Activated T-helper 1 cell treated with anti-CD3 and anti-CD28 coated beads, Interleukin-12 subunit alpha, Interleukin-12 subunit beta, Interleukin-2, Interleukin-4 antibody, amounts not matched to agents 30 ng/mL and 10 ng/mL and 1 ng/mL, durations not matched to agents 14 hours and 24 hours and 36 hours (primary cell): Measurements from ENCODE around the gene STIM1. TPM values are rescaled to one million over a fixed set of nuclear protein-coding genes. Genes with fewer than 3 reads are reported as not detected.
A peak's percentile ranks its signal among the peaks of the same experiment; 100 is the strongest.

Source experiments
- DNase-seq: peaks from one replicate; pipeline ENCODE4 v3.0.0; 2021; ENCODE audit warnings: low spot score
- H3K27ac Mint-ChIP-seq: one replicate; pipeline ENCODE4 v1.8.0; 2021; ENCODE audit warnings: mild to moderate bottlenecking, mixed read lengths
- H3K27me3 Mint-ChIP-seq: one replicate; pipeline ENCODE4 v1.8.0; 2022; ENCODE audit warnings: mild to moderate bottlenecking, moderate library complexity, mixed read lengths; ENCODE audit not compliant: insufficient read depth
- H3K36me3 Mint-ChIP-seq: one replicate; pipeline ENCODE4 v1.8.0; 2021; ENCODE audit warnings: low read depth, mixed read lengths
- H3K4me1 Mint-ChIP-seq: one replicate; pipeline ENCODE4 v1.8.0; 2021; ENCODE audit warnings: low read depth, mixed read lengths
- H3K4me3 Mint-ChIP-seq: one replicate; pipeline ENCODE4 v1.8.0; 2021; ENCODE audit warnings: mild to moderate bottlenecking, moderate library complexity, mixed read lengths
- H3K9me3 Mint-ChIP-seq: one replicate; pipeline ENCODE4 v1.8.0; 2021; ENCODE audit warnings: mixed read lengths
- intact Hi-C: fragments of 100-400 bp; cut with micrococcal nuclease; formaldehyde crosslinking; loops from one replicate; pipeline ENCODE4 v1.15.1; 2024
- total RNA-seq: library from RNA; stranded (reverse); gene quantifications from 2 replicates; pipeline ENCODE4 v1.2.3, GENCODE V29; 2022

The STIM1 gene
- total RNA-seq, 1 donor from 2014 or later = 68.0 TPM

DNA sequence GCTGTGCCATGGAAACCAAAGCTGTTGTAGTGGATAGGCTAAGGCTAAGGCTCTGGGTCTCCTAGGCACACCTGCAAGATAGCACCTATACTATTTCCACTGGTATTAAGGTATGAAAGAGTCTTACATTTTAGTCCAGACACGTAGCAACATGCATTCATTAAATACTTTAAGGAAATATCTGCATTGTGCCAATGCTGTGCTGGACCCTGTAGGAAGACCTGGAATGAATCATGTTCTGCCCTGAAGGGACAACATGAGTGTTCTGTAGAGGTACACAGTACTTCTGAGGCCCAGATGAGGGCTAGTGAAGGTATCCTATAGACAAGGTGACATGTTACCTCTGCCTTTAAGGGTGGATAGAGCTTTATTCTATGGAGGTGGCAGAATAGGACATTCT lies 204.0 kb downstream of the STIM1 start:
- intact Hi-C loops = loop anchor here (5.0 kb wide), 2 partner anchors 67 to 117 kb away; no protein-coding TSS in a partner anchor
- Mint-ChIP-seq H3K27ac (no peak overlapping the region), H3K4me1 (peaks cover 27% of the 10 kb centered on the region)

DNA sequence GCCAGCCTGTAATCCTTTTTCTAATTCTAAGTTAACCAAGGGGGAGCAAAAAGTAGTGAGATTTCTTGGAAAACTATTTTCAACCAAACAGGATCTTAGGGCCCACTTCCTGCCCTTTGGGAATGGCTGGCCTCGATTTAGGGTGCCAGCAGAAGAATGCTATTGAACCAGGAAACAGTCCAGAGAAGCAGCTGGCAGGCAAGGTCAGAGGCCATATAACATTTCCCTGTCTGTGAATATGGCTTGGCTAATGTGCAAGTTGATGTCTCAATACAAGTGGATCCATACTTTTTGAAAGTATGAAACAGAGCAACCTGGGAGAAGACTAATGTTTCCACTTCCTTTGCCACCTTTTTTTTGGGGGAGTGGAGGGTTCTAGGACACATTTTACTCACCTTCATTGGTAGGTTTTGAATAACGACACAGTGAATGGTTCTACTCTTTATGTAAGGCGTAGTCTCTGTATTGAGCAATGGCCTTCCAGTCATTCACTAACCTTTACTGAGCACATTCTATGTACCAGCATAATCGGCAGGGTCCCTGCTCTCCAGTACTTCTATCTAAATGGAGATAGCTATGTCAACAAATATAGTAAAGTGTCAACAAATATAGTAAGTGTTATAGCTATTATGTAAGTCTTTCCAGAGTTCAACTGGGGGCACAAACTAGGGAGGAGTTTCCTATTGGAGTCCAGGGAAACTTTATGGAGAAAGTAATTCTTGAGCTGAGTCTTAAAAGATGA lies 204.9 kb downstream of the STIM1 start:
- H3K4me3 Mint-ChIP-seq = no peak overlapping the region
- H3K9me3 Mint-ChIP-seq = no peaks in the 10 kb centered on the region
- H3K36me3 Mint-ChIP-seq = peaks cover 55% of the 10 kb centered on the region
- H3K4me1 Mint-ChIP-seq = peaks cover 36% of the 10 kb centered on the region
- intact Hi-C loops = no loop called here
- H3K27ac Mint-ChIP-seq = no peak overlapping the region
- H3K27me3 Mint-ChIP-seq = no peaks in the 10 kb centered on the region
- DNase-seq = no peak

More for the DNA sequence above, 204.0 kb downstream of the STIM1 start:
- Mint-ChIP-seq H3K27me3 (no peaks in the 10 kb centered on the region), H3K9me3 (no peaks in the 10 kb centered on the region), H3K4me3 (no peak overlapping the region), H3K36me3 (peaks cover 59% of the 10 kb centered on the region)
- no peak for DNase-seq

DNA sequence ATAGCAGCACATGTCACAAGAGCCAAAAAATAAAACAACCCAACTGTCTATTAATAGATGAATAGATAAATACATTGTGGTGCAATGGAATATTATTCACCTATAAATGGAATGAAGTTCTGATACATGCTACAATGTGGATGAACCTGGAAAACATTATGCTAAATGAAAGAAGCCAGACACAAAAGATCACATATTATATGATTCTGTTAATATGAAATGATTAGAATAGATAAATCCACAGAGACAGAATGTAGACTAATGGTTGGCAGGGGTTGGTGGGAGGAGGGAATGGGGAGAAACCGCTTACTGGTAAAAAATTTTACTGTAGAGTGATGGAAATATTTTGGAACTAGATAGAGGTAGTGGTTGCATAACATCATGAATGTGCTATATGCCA lies 206.2 kb downstream of the STIM1 start:
- no peak for DNase-seq
- H3K9me3 Mint-ChIP-seq = no peaks in the 10 kb centered on the region
- H3K36me3 Mint-ChIP-seq = peaks cover 52% of the 10 kb centered on the region
- H3K27me3 Mint-ChIP-seq = no peaks in the 10 kb centered on the region
- H3K4me1 Mint-ChIP-seq = peaks cover 50% of the 10 kb centered on the region
- intact Hi-C loops = no loop called here
- no peak overlapping the region for H3K4me3 Mint-ChIP-seq
- no peak overlapping the region for H3K27ac Mint-ChIP-seq

DNA sequence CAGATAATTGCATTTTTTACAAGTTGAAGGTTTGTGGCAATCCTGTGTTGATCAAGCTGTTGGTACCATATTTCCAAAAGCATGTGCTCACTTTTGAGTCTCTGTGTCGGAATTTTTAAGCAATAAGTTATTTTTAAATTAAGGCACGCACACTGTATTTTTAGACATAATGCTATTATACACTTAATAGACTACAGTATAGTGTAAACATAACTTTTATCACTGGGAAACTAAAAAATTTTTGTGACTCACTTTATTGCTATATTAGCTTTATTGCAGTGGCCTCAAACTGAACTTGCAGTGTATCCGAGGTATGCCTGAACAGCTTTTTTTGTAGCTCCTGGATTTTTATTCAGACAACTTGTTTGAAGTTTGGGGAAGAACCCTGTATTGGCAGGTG lies 207.9 kb downstream of the STIM1 start:
- no peaks in the 10 kb centered on the region for H3K9me3 Mint-ChIP-seq
- DNase-seq = no peak
- H3K36me3 Mint-ChIP-seq = peaks cover 47% of the 10 kb centered on the region
- no peak overlapping the region for H3K27ac Mint-ChIP-seq
- H3K4me1 Mint-ChIP-seq = peaks cover 50% of the 10 kb centered on the region
- intact Hi-C loops = no loop called here
- no peaks in the 10 kb centered on the region for H3K27me3 Mint-ChIP-seq
- no peak overlapping the region for H3K4me3 Mint-ChIP-seq

DNA sequence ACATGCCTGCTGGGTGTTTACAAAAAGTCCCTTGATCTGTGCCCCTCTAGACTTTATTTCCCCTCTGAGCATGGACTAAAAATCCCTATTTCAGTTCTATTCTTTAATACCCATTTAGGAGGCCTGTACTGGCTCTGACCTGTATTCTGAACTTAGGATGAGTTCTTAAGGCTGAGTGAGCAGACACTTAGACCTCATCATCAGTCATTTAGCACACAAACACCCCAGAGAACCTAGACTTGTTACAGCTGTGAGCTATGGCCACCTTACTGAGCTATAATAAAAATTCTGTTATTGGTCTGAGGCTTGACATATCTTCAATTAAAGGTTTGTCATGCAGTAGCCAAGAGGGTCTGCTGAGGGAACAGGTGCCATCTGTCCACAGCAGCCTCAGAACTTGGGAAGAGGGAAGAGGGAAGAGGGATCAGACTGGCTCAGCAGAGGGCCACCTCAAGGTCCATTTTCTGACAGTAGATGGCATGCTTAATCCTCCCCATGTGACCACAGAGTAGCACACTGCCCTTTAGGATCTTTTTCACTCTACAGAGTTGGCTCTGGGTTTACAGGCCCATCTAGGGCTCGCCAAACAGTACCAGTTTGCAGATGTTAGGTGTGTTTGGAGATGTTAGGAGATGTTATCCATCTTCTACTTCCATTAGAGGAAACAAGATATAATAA lies 209.0 kb downstream of the STIM1 start:
- Mint-ChIP-seq H3K36me3 (peaks cover 46% of the 10 kb centered on the region), H3K27me3 (no peaks in the 10 kb centered on the region), H3K4me3 (no peak overlapping the region), H3K27ac (no peak overlapping the region), H3K4me1 (peaks cover 58% of the 10 kb centered on the region), H3K9me3 (no peaks in the 10 kb centered on the region)
- no peak for DNase-seq
- intact Hi-C loops = no loop called here

DNA sequence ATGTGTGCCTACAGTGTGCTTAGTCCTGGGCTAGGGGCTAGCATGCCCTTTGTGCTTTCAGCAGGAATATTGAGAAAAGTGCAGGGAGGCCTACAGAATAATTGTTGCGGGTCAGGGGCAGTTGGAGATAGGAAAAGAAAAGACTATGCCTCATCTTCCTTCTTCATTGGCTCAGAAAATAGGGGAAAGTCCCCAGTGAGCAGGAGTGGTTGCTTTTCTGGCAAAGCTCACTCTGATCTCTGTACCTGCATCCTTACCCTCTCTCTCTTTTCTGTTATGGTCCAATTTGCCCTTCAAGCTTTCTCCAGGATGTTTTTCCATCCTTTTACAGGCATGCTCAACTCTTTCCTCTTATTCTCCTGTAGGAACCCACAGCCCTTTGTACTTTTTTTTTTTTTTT lies 209.6 kb downstream of the STIM1 start:
- no peaks in the 10 kb centered on the region for H3K27me3 Mint-ChIP-seq
- intact Hi-C loops = loop anchor here (5.0 kb wide), 1 partner anchor 93 kb away; no protein-coding TSS in a partner anchor
- H3K9me3 Mint-ChIP-seq = no peaks in the 10 kb centered on the region
- H3K36me3 Mint-ChIP-seq = peaks cover 41% of the 10 kb centered on the region
- peaks cover 61% of the 10 kb centered on the region for H3K4me1 Mint-ChIP-seq
- no peak overlapping the region for H3K4me3 Mint-ChIP-seq
- no peak overlapping the region for H3K27ac Mint-ChIP-seq
- no peak for DNase-seq

DNA sequence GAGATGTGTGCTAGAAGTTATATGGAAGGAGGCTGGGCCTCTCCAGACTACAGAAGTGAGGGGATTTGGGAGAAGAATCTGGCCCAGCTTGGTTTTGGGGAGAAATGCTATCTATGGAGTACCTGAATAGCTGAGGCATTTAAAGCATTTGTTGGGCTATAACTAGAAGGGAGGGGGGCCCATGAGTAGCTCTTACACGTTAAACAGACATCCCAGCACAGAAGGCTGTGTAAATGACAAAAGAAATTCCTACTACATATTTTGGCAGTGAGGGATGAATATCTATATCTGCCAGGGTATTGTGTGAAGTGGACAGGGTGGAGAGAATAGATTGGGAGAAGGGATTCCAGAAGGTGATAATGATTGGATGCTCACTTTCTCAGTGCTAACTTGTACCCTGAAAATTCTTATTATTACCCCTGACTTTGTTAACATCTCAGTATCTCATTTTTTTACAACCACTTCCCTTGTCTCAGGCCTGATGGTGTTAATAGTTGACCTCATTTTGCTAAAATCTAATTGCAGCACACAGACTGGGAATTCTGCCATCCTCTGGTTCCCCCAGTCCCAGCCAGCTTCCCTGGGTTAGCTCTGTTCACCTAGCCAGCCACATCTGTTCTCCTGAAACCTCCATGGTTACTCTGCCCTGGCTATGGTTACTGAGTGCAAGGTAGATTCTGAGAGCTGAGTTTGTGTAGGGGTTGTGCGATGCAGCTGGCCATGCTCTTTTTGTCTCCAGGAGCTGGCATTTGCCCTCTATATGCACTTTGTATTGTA lies 210.3 kb downstream of the STIM1 start:
- intact Hi-C loops = loop anchor here (5.0 kb wide), 1 partner anchor 93 kb away; no protein-coding TSS in a partner anchor
- no peak overlapping the region for H3K4me3 Mint-ChIP-seq
- peaks cover 34% of the 10 kb centered on the region for H3K36me3 Mint-ChIP-seq
- no peak for DNase-seq
- H3K9me3 Mint-ChIP-seq = no peaks in the 10 kb centered on the region
- H3K4me1 Mint-ChIP-seq = peaks cover 61% of the 10 kb centered on the region
- H3K27me3 Mint-ChIP-seq = no peaks in the 10 kb centered on the region
- H3K27ac Mint-ChIP-seq = no peak overlapping the region

DNA sequence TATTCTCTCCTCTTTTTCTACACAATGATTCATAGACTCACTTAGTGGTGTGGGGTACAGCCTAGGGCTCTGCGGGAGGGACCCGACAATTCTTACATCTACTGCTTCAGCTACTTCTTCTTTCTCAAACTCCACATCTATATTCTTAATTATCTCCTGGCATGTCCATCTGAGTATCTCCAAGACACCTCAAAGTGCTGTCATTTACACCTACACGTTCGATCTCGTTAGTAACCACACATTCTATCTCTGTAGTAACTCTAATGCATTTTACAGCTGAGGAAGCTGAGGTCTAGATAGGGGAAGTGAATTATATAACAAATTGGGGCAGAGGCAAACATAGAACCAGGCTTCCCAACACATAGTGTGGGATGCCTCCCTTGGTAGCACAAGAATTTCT lies 211.4 kb downstream of the STIM1 start:
- intact Hi-C loops = loop anchor here (5.0 kb wide), 1 partner anchor 95 kb away; no protein-coding TSS in a partner anchor
- no peaks in the 10 kb centered on the region for H3K27me3 Mint-ChIP-seq
- peaks cover 61% of the 10 kb centered on the region for H3K4me1 Mint-ChIP-seq
- H3K36me3 Mint-ChIP-seq = peaks cover 27% of the 10 kb centered on the region
- no peak for DNase-seq
- H3K4me3 Mint-ChIP-seq = no peak overlapping the region
- no peak overlapping the region for H3K27ac Mint-ChIP-seq
- no peaks in the 10 kb centered on the region for H3K9me3 Mint-ChIP-seq

DNA sequence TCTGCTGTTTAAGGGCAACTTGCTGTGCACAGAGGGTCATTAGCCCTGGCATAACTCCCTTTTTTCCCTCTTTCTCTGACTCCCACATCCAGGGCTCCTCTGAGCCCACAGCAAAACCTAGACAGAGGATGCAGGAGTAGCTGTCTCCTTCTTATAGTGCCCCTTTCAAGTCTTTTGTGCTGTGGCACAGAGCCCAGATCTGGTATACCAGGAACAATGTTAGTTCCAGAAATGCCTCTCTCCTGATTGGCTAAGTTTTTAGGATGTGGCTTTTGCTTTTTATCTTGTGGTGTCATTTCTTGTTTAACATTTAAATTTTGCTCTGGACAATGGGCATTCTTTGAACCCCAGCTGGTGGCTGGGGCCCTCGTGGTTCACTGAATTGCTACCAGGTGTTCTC lies 213.5 kb downstream of the STIM1 start:
- Mint-ChIP-seq H3K4me3 (no peak overlapping the region), H3K27me3 (no peaks in the 10 kb centered on the region), H3K9me3 (no peaks in the 10 kb centered on the region), H3K4me1 (peaks cover 67% of the 10 kb centered on the region), H3K36me3 (peaks cover 29% of the 10 kb centered on the region), H3K27ac (no peak overlapping the region)
- DNase-seq = no peak
- intact Hi-C loops = loop anchor here (5.0 kb wide), 1 partner anchor 97 kb away; no protein-coding TSS in a partner anchor

DNA sequence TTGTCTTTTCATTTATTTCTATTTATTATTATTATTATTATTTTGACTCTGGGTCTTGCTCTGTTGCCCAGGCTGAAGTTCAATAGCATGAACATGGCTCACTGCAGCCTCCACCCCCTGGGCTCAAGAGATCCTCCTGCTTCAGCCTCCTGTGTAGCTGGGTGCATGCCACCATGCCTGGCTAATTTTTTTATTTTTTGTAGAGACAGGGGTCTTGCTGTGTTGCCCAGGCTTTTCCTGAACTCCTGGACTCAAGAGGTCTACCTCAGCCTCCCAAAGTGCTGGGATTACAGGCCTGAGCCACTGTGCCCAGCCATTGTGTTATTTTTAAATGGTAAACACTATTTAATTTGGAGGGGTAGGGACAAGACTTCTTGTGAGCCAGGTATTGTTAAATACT lies 215.9 kb downstream of the STIM1 start:
- H3K4me1 Mint-ChIP-seq = peaks cover 43% of the 10 kb centered on the region
- H3K27me3 Mint-ChIP-seq = no peaks in the 10 kb centered on the region
- H3K4me3 Mint-ChIP-seq = no peak overlapping the region
- H3K9me3 Mint-ChIP-seq = no peaks in the 10 kb centered on the region
- peaks cover 27% of the 10 kb centered on the region for H3K36me3 Mint-ChIP-seq
- H3K27ac Mint-ChIP-seq = no peak overlapping the region
- intact Hi-C loops = loop anchor here (5.0 kb wide), 1 partner anchor 84 kb away; no protein-coding TSS in a partner anchor
- DNase-seq = no peak

DNA sequence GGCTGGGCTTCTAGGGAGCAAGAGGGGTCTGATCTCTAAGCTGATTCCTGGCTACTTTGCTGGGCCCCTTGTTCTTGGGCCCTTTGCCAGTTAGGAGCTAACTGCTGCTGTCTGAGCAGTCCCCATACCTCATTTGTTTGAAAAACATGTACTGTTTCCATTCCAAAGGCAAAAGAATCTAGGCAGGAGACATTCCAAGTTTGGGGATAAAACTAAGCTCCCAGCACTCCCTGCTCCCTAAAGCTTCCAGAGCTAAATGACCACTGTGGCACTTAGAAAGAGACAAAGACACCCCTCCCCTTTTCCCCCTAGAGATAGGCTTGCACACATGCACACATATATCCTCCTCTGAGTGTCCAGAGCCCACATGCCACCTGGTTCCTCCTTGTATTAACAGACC lies 216.4 kb downstream of the STIM1 start:
- peak overlapping the region; percentile 25 for H3K27ac Mint-ChIP-seq
- DNase-seq = no peak
- no peaks in the 10 kb centered on the region for H3K27me3 Mint-ChIP-seq
- peaks cover 38% of the 10 kb centered on the region for H3K4me1 Mint-ChIP-seq
- H3K36me3 Mint-ChIP-seq = peaks cover 23% of the 10 kb centered on the region
- H3K9me3 Mint-ChIP-seq = no peaks in the 10 kb centered on the region
- intact Hi-C loops = loop anchor here (1.0 to 5.0 kb wide), 7 partner anchors 85 to 287 kb away; partner anchors contain the start of gene RHOG
- H3K4me3 Mint-ChIP-seq = no peak overlapping the region

DNA sequence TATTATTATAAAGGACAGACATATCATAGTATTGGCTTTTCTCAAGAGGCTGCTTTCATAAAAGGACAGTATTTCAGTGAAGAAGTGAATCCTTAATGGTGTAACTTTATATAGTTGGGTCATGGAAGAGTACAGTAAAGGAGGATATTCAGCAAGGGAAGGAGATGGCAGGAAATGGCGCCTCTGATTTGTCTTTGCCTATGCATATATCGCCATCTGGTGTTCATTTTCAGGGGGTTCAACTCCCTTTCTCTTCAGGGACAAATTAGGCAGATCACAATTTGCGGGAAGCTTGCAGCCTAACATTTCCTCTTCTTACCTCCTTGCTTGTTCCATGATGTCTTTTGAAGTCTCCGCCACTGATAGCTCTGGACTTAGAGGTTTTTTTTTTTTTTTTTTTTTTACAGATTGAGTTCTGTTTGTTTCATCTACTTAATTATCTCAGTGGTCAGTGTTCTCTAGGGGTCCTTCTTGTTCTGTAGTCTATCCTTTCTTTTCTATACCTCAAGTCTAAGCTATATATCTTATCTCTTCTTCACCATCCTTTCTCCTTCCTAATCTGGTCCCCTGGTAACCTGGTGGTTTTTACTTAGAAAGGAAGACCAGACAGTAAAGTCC lies 217.3 kb downstream of the STIM1 start:
- no peaks in the 10 kb centered on the region for H3K27me3 Mint-ChIP-seq
- peak; percentile 45 for DNase-seq
- intact Hi-C loops = loop anchor here (1.0 to 5.0 kb wide), 7 partner anchors 85 to 287 kb away; partner anchors contain the start of gene RHOG
- H3K9me3 Mint-ChIP-seq = no peaks in the 10 kb centered on the region
- H3K27ac Mint-ChIP-seq = no peak overlapping the region
- H3K4me1 Mint-ChIP-seq = peaks cover 29% of the 10 kb centered on the region
- no peak overlapping the region for H3K4me3 Mint-ChIP-seq
- peaks cover 21% of the 10 kb centered on the region for H3K36me3 Mint-ChIP-seq
